AG08395 (cell line): ENCODE data around the gene CHORDC1.
"Not testable (repeated sequence)": the region's sequence is repeated elsewhere in the genome, so short reads cannot be mapped to it uniquely, and the experiment has no call there.

Source experiments
- DNase-seq: peaks from one replicate; pipeline ENCODE4 v3.0.0; 2012; ENCODE audit warnings: mixed read lengths, low spot score

CHORDC1 gene

GRCh38 chr11:90216611-90217010 lies 6.2 kb downstream of the CHORDC1 start:
- DNase-seq = no peak

GRCh38 chr11:90213322-90213721 lies 9.5 kb downstream of the CHORDC1 start:
- DNase-seq = no peak

DNA sequence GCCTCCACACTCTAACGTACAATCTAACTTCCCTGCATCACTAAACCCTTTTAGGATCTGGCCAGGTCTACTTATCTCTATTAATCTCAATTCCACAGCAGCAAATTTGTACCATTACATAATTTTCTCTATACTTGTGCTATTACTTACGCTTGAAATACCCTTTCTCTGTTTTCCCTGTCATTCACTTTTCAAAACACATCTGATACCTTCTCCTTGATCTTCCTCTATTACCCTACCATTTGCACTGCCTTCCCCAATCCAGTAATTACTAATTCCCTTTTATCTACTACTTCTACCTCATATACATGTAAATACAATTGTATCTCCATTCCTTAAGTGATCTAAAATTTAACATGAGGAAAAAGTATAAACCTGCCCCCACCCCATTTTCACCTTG lies 14.0 kb downstream of the CHORDC1 start:
- DNase-seq = no peak

DNA sequence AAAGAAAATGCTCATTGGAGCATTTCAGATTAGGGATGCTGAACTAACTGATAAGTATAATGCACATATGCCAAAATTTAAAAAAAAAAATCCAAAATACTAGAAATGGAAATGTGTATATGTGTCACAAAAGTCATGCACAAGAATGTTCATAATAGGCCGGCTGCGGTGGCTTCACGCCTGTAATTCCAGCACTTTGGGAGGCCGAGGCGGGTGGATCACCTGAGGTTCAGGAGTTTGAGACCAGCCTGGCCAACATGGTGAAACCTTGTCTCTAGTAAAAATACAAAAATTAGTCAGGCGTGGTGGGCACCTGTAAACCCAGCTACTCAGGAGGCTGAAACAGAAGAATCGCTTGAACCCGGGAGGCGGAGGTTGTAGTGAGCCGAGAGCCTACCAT lies 14.9 kb downstream of the CHORDC1 start:
- DNase-seq = not testable (repeated sequence)

DNA sequence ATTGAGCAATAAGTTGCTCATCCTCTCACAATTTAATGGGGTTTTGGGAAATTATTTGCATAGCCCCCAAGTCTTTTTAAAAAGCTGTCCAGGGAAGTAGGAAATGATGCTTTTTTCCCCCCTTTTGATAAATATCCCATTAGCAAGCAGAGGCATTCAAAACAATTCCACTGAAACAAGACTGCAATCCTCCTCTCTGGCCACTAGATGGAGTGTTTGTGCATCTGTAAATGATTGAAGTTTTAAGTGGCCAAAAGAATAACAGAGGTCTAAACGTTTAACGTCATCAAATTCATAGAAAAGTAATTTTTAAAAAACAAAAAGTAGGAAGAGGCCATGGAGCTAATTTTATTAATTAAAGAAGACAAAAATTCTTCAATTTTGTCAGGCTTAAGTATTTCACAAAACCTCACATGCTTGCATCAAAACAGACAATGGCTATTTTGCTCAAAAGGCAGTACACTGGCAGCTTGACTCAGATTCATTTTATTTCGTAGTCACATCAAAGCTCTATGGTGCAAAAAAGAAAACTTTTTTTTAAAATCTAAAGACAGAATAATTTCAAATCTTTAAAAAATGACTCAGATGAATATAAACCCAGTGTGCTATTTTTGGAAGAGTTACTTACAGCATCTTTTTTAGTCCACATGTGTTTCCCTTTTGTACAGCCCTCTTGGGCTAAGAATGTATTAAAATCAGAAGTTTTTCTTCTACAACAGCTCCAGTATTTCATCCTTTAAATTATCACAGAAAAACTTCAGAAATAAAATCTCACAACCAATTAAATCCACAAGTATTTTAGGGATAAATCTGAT lies 17.8 kb downstream of the CHORDC1 start:
- DNase-seq = peak; percentile 53

GRCh38 chr11:90204407-90204806 lies 18.4 kb downstream of the CHORDC1 start:
- DNase-seq = no peak

GRCh38 chr11:90202342-90202741 lies 20.5 kb downstream of the CHORDC1 start:
- DNase-seq = no peak

GRCh38 chr11:90197377-90197776 lies 25.5 kb downstream of the CHORDC1 start:
- no peak for DNase-seq

- DNase-seq = no peak
Observed at GRCh38 chr11:90192869-90193582, 29.8 kb downstream of the CHORDC1 start.

DNA sequence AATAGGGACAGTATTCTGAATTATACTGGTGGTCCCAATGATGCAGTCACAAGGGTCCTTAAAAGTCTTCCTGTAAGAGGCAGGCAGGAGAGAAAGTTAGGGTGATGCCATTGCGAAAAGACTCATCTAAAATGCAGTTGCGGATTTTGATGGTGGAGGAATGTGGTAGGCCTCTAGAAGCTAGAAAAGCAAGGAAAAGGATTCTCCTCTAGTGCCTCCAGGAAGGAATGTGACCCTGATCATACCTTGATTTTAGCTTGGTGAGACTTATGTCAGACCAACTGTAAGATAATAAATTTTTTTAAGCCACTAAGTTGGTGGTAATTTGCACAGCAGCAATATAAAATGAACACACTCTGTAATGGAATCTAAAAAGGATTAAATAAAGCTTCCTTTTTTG lies 33.8 kb downstream of the CHORDC1 start:
- DNase-seq = no peak

DNA sequence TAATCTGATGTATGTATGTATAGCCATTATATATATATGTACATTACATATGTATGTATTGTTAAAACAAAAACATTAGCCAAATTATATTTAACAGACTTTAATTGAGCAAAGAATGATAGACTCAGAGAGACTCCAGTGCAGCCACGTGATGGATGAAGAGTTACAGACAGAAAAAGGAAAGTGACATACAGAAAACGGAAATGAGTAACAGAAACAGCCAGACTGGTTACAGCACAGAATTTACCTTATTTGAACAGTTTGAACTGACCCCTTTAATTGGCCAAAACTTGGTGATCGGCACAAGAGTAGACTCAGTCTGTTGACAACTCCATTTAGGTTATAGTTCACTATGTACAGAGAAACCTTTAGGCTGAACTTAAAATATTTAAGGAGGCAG lies 35.0 kb downstream of the CHORDC1 start:
- no peak for DNase-seq

DNA sequence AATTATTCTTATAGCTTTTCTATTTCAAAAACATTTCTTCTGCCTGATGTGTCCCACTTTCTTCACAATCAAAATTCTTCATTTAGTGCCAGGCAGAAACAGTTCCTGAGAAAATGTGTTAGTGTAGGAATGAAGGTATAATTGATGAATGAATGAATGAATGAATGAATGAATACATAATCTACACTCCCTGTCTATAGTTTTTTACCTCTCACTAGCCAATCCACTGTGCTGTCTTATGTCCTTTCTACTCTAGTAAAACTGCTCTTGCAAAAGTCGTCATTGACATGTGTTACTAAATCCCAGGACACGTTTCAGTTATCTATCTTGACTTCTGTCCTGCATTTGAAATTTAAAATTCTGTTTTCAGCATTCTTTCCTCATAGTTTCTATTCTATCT lies 42.9 kb downstream of the CHORDC1 start:
- DNase-seq = no peak

DNA sequence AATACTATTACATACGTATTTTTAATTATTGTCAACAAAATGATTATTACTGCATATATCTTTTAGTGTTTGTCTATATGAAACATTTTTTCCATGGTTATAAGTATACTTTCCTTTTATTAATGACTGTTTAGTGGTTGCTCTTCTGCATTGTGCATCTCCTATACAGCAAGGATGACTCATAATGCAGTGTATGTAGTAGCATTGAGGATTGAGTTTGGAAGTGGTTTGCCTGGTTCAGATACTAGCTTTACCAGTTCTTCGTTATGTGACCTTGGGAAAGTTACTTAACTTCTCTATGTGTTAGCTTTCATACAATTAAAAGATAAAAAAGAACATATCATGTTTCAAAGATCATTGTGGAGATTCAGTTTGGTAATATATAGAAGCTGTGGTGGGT lies 44.1 kb downstream of the CHORDC1 start:
- no peak for DNase-seq

DNA sequence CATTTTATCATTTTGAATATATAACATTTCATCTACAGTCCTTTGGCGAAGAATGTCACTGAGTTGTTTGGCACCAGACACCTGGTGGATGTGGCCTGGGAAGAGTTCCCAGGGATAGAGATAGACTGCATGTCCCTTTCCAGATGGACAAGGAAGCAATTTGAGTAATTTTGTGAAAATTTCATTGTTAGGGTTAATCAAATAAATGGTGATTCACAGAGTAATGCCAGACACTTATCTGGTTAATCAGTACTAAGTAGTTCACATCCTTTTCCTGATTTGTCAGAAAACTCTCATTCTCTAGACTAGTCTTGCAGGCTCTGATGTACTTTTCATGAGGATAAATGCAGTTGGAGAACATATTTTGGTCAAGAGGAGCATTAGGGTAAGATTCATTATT lies 46.8 kb downstream of the CHORDC1 start:
- no peak for DNase-seq

GRCh38 chr11:90171359-90171758 lies 51.5 kb downstream of the CHORDC1 start:
- no peak for DNase-seq

DNA sequence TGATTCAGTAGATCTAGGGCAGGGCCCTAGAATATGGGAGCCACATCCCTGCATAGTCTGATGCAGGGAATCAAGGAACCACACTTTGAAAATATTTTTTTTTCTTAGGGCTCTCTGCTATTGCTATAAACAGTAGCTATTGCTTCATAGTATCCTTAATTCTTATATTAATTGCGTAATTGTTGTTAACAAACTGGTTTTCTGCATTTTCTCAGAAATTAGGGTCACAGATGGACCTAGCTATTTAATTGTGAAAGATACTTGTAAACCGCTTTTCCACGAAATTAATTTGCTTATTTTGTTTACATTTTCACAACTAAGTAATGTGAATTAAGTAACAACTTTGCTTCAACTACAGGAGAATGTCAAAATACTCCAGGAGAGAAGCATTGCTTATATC lies 54.3 kb downstream of the CHORDC1 start:
- DNase-seq = no peak

DNA sequence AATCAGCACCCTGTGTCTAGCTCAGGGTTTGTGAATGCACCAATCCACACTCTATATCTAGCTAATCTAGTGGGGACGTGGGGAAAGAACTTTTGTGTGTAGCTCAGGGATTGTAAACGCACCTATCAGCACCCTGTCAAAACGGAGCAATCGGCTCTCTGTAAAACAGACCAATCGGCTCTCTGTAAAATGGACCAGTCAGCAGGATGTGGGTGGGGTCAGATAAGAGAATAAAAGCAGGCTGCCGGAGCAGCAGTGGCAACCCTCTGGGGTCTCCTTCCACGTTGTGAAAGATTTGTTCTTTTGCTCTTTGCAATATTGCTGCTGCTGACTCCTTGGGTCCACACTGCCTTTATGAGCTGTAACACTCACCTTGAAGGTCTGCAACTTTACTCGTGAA lies 55.1 kb downstream of the CHORDC1 start:
- DNase-seq = not testable (repeated sequence)

GRCh38 chr11:90166982-90167573 lies 55.8 kb downstream of the CHORDC1 start:
- not testable (repeated sequence) for DNase-seq
